ENCODE data around the gene ACP1. TPM values are rescaled to one million over a fixed set of nuclear protein-coding genes. Genes with fewer than 3 reads are reported as not detected.

The ACP1 gene
- polyA plus RNA-seq, 1 of the 3 experiments (the other 2 are of a cell fraction), result 88.9 TPM

- Histone ChIP-seq H4K20me1 (ENCODE audit: insufficient read depth) (no peaks in the 10 kb centered on the region), H3K9me3 (no peaks in the 10 kb centered on the region), H3K9ac (no peak overlapping the region), H3K9me2 (no peaks in the 10 kb centered on the region), H3K79me2 (ENCODE audit: insufficient read depth) (no peaks in the 10 kb centered on the region), H3K27ac (ENCODE audit: low read depth in 2 of 2, low read length in 1 of 2) (no peak overlapping the region), H3K4me2 (no peak overlapping the region), H3K36me3 (replicated peaks in 1 of 2; ENCODE audit: control insufficient read depth in 1 of 2, insufficient read depth in 2 of 2, low read length in 1 of 2) (peaks cover 31 to 65% of the 10 kb centered on the region in 2 experiments), H2AFZ (ENCODE audit: low read depth) (no peak overlapping the region), H3F3A (replicated peaks; ENCODE audit: insufficient read depth) (no peaks in the 10 kb centered on the region), H3K27me3 (ENCODE audit: insufficient read depth) (no peaks in the 10 kb centered on the region), H3K4me3 (ENCODE audit: low read depth in 2 of 2, low read length in 1 of 2) (no peak overlapping the region), H3K4me1 (ENCODE audit: control insufficient read depth in 1 of 2, insufficient read depth in 2 of 2, low read depth in 1 of 2, low read length in 1 of 2) (no peaks in the 10 kb centered on the region; a peak in 1 of 4 replicates)
- ChIA-PET CTCF (interaction anchor here (1.3 to 2.6 kb wide), 2 partner anchors 14 to 24 kb away, joined by 3 to 9 read pairs; no protein-coding TSS in a partner anchor), POLR2A (no interaction called here)
- TF ChIP-seq TCF12 (IDR thresholded peaks at IDR 0.05) (no peak), NRF1 (IDR thresholded peaks at IDR 0.05; ENCODE audit: low read depth, low read length) (no peak), CHD2 (IDR thresholded peaks at IDR 0.05; ENCODE audit: low read length, partially characterized antibody) (no peak), GATA2 (CRISPR knock-in tag; IDR thresholded peaks at IDR 0.05) (no peak)
- DNase-seq, result no peak
- WGBS (ENCODE audit: low lambda C conversion rate), result 86% methylated on average over 4 of the region's 4 CpGs
These were observed 41.3 kb upstream of the ACP1 start for GRCh38 chr2:223451-223850.

- CTCF ChIA-PET, result interaction anchor here (0.8 to 1.3 kb wide), 4 partner anchors 13 to 66 kb away, joined by 3 read pairs; no protein-coding TSS in a partner anchor
These were observed 40.6 kb upstream of the ACP1 start for GRCh38 chr2:223971-224760.

DNA sequence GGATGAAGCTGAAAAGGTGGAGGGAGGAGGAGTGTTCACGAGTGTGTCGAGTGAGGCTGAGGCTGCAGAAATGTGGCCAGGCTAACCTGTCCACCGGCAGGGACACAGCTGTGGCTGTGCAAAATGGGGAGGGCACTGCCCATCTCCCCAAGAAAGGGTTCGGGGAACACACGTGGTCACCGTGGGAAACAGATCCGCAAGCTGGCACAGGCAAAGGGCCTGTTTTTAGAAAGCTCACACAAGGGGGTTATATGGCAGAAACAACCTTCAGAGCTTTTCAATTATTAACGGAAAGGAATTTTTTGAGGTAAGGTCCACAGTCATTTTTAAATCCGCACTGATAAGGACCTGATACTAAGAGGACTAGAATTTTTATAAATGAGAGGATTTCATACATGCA, 36.6 kb upstream of the ACP1 start:
- Histone ChIP-seq H3K9me2 (no peaks in the 10 kb centered on the region), H3K4me2 (no peak overlapping the region), H3K9me3 (no peaks in the 10 kb centered on the region), H3K36me3 (replicated peaks in 1 of 2; ENCODE audit: control insufficient read depth in 1 of 2, insufficient read depth in 2 of 2, low read length in 1 of 2) (peaks cover 32 to 47% of the 10 kb centered on the region in 2 experiments), H3K4me1 (ENCODE audit: control insufficient read depth in 1 of 2, insufficient read depth in 2 of 2, low read depth in 1 of 2, low read length in 1 of 2) (no peaks in the 10 kb centered on the region; a peak in 1 of 4 replicates), H3K79me2 (ENCODE audit: insufficient read depth) (no peaks in the 10 kb centered on the region), H4K20me1 (ENCODE audit: insufficient read depth) (no peaks in the 10 kb centered on the region), H3F3A (replicated peaks; ENCODE audit: insufficient read depth) (no peaks in the 10 kb centered on the region), H3K4me3 (ENCODE audit: low read depth in 2 of 2, low read length in 1 of 2) (no peak overlapping the region), H3K27ac (ENCODE audit: low read depth in 2 of 2, low read length in 1 of 2) (no peak overlapping the region), H2AFZ (ENCODE audit: low read depth) (no peak overlapping the region), H3K27me3 (ENCODE audit: insufficient read depth) (no peaks in the 10 kb centered on the region), H3K9ac (no peak overlapping the region)
- POLR2A ChIA-PET, result no interaction called here
- CTCF ChIA-PET, result interaction anchor here (1.2 kb wide), 1 partner anchor 16 kb away, joined by 3 read pairs; no protein-coding TSS in a partner anchor
- 91% methylated on average over 9 of the region's 9 CpGs for WGBS (ENCODE audit: low lambda C conversion rate)
- no peak for DNase-seq
- TF ChIP-seq MXI1 (IDR thresholded peaks at IDR 0.05; ENCODE audit: low read depth, low read length) (no peak), RAD21 (IDR thresholded peaks at IDR 0.05; ENCODE audit: low read length) (no peak), RXRA (IDR thresholded peaks at IDR 0.05; ENCODE audit: borderline replicate concordance, low read depth) (no peak), FOXJ3 (CRISPR knock-in tag; IDR thresholded peaks at IDR 0.05) (no peak), POLR2AphosphoS5 (IDR thresholded peaks at IDR 0.05; ENCODE audit: low read depth, low read length) (no peak), TEAD4 (IDR thresholded peaks at IDR 0.05; ENCODE audit: borderline replicate concordance, insufficient read depth) (no peak), RFX5 (IDR thresholded peaks at IDR 0.05; ENCODE audit: low read length) (no peak)

More at GRCh38 chr2:223971-224760, 40.6 kb upstream of the ACP1 start:
- Histone ChIP-seq H3K79me2 (ENCODE audit: insufficient read depth) (no peaks in the 10 kb centered on the region), H3K4me3 (ENCODE audit: low read depth in 2 of 2, low read length in 1 of 2) (no peak overlapping the region), H3K9ac (no peak overlapping the region), H3K9me3 (no peaks in the 10 kb centered on the region), H3K36me3 (replicated peaks in 1 of 2; ENCODE audit: control insufficient read depth in 1 of 2, insufficient read depth in 2 of 2, low read length in 1 of 2) (peaks cover 26 to 60% of the 10 kb centered on the region in 2 experiments), H3K9me2 (no peaks in the 10 kb centered on the region), H3K4me1 (ENCODE audit: control insufficient read depth in 1 of 2, insufficient read depth in 2 of 2, low read depth in 1 of 2, low read length in 1 of 2) (no peaks in the 10 kb centered on the region; a peak in 1 of 4 replicates), H3K27me3 (ENCODE audit: insufficient read depth) (no peaks in the 10 kb centered on the region), H2AFZ (ENCODE audit: low read depth) (no peak overlapping the region), H3F3A (replicated peaks; ENCODE audit: insufficient read depth) (no peaks in the 10 kb centered on the region), H3K4me2 (no peak overlapping the region), H3K27ac (ENCODE audit: low read depth in 2 of 2, low read length in 1 of 2) (no peak overlapping the region), H4K20me1 (ENCODE audit: insufficient read depth) (no peaks in the 10 kb centered on the region)
- 91% methylated on average over 6 of the region's 6 CpGs for WGBS (ENCODE audit: low lambda C conversion rate)
- no peak for TF ChIP-seq RFX5 (IDR thresholded peaks at IDR 0.05; ENCODE audit: low read length)
- POLR2A ChIA-PET, result no interaction called here
- no peak for DNase-seq
